Suppressor macrophage treated with lipopolysaccharide for 1 hour (primary cell): ENCODE data around the gene TSPO2.
A peak's percentile ranks its signal among the peaks of the same experiment; 100 is the strongest.

Source experiments
- DNase-seq, 3 donors: peaks; one replicate each; pipeline ENCODE4 v3.0.0-alpha.2; 2020 to 2022

TSPO2 gene

GRCh38 chr6:41077536-41077935 is 35.3 kb downstream of the TSPO2 start:
- DNase-seq, result no peak

- no peak for DNase-seq
Measured at GRCh38 chr6:41078101-41078500, 35.8 kb downstream of the TSPO2 start.

- DNase-seq, result no peak
Measured at GRCh38 chr6:41079080-41079479, 36.8 kb downstream of the TSPO2 start.

GRCh38 chr6:41080621-41081020 is 38.4 kb downstream of the TSPO2 start:
- no peak for DNase-seq

- no peak for DNase-seq
Measured at GRCh38 chr6:41083072-41083471, 40.8 kb downstream of the TSPO2 start.

GRCh38 chr6:41085182-41085581 is 42.9 kb downstream of the TSPO2 start:
- DNase-seq, result no peak

GRCh38 chr6:41088451-41088850 is 46.2 kb downstream of the TSPO2 start:
- no peak for DNase-seq

GRCh38 chr6:41090841-41091761 is 48.8 kb downstream of the TSPO2 start:
- no peak for DNase-seq

- peak; percentile 27 to 63 (median 60) for DNase-seq
Measured at GRCh38 chr6:41092421-41093140, 50.3 kb downstream of the TSPO2 start.

- no peak for DNase-seq
Measured at GRCh38 chr6:41093729-41094128, 51.5 kb downstream of the TSPO2 start.
